HG02840 (cell line): ENCODE data around the gene HDAC4.
"Not testable (repeated sequence)": the region's sequence is repeated elsewhere in the genome, so short reads cannot be mapped to it uniquely, and the experiment has no call there.

Experiments
- ATAC-seq: cut with Tn5 transposase; IDR thresholded peaks from one replicate; pipeline ENCODE4 v1.9.1; 2021; ENCODE audit warnings: mild to moderate bottlenecking, moderate library complexity, moderate number of reproducible peaks; ENCODE audit not compliant: unreplicated experiment, low FRiP score

HDAC4 gene

GRCh38 chr2:239286901-239287300 lies 113.9 kb downstream of the HDAC4 start:
- ATAC-seq = no peak

GRCh38 chr2:239285932-239286230 lies 114.9 kb downstream of the HDAC4 start:
- ATAC-seq = no peak

- ATAC-seq = no peak
Measured at GRCh38 chr2:239285071-239285931, 115.5 kb downstream of the HDAC4 start.

GRCh38 chr2:239283961-239284795 lies 116.6 kb downstream of the HDAC4 start:
- no peak for ATAC-seq

- ATAC-seq = no peak
Measured at GRCh38 chr2:239283288-239283945, 117.4 kb downstream of the HDAC4 start.

- ATAC-seq = no peak
Measured at GRCh38 chr2:239282448-239283287, 118.2 kb downstream of the HDAC4 start.

GRCh38 chr2:239280296-239281017 lies 120.4 kb downstream of the HDAC4 start:
- not testable (repeated sequence) for ATAC-seq

- no peak for ATAC-seq
Measured at GRCh38 chr2:239279508-239280295, 121.1 kb downstream of the HDAC4 start.

GRCh38 chr2:239278941-239279365 lies 121.9 kb downstream of the HDAC4 start:
- no peak for ATAC-seq

GRCh38 chr2:239278361-239278760 lies 122.5 kb downstream of the HDAC4 start:
- ATAC-seq = no peak

- ATAC-seq = no peak
Measured at GRCh38 chr2:239277401-239278085, 123.3 kb downstream of the HDAC4 start.

GRCh38 chr2:239276851-239277250 lies 124.0 kb downstream of the HDAC4 start:
- no peak for ATAC-seq

- no peak for ATAC-seq
Measured at GRCh38 chr2:239275847-239276831, 124.7 kb downstream of the HDAC4 start.

- ATAC-seq = no peak
Measured at GRCh38 chr2:239275044-239275685, 125.7 kb downstream of the HDAC4 start.

- ATAC-seq = no peak
Measured at GRCh38 chr2:239274391-239275043, 126.3 kb downstream of the HDAC4 start.
